EH (cell line): ENCODE data around the gene TRPM2.

Experiments used
- DNase-seq: peaks from one replicate; pipeline ENCODE4 v3.0.0-alpha.2; 2015; ENCODE audit warnings: low read depth

Gene TRPM2

DNA sequence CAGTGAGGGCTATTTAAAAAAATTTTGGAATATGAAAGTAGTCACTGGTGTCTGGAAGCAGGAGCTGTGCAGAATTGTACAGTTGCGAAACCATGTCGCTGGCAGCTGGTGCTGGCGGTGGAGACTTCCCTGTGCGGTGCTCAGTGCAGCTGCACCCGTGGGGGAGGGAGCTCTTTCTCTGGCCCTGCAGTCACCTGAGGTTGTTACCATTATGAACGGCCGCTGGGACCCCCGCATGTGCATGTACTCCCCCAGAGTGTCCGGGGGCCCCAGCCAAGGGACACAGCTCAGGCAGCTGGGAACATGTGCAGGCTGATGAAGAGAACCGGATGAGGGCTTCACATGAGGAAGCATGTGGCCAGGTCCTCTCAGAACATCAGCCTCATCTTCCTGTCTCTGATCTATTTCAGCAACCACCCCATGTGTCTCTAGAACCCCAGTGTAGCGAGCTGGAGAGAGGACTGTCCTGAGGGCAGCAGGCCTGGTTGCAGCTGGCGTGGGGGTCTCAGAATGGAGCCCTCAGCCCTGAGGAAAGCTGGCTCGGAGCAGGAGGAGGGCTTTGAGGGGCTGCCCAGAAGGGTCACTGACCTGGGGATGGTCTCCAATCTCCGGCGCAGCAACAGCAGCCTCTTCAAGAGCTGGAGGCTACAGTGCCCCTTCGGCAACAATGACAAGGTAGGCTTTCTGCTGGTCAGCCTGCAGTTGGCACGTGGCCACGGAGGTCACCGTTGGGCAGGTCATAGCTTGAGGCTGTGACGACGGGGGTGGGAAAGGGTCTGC lies at the start of gene TRPM2:
TRPM2 (plus strand) TSS at position 431 of the 780 bp plus-strand sequence; CDS start at position 511, 80 bp downstream.
- DNase-seq, result no peak

DNA sequence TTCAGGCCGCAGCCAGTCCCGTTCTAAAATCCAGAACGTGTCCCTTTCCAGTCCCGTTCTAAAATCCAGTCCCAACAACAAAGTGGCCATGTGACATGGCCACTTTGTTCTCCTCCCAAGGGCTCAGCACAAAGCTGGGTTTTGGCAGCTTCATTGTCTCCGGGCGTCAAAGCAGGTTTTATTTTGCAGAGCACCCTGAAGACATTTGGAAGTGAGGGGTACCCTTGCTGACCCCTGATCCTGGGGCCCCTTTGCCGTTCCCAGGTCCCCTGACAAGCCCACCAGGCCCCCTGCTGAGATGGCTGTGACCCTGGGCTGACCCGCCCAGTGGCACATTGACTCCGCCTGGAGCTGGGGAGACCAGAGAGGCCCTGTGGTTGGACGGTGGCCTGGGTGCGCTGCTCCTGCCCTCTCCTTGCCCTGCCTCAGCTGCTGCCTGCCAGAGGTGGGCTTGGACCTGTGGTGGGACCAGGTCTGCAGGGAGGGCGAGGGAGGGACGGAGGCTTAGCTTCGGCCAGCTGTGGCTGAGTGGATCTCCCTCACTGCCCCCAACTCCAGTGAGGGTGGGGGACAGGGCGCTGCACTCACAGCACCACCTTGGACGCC lies 49.3 kb upstream of the TRPM2 start:
- DNase-seq, result no peak

DNA sequence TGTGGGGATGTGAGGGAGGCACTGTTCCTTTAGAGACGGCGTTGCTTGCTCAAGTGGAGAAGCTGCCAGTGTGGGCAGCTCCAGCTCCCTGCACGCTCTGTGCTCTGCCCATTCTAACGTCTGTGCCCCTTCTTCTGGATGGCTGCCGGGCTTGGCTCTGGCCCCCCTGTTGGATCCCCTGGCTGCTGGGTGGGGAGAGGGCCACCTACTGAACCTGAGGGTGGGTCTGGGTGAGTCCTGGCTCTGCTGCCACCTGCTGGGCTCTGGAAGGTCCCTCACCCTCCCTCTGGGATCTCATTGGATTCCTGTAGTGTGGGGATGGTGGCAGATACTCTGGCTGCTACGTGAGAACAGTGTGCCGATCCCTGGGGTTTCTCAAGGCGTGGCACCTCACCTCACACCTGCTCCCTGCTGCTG lies 48.5 kb upstream of the TRPM2 start:
- peak; percentile 54 for DNase-seq

DNA sequence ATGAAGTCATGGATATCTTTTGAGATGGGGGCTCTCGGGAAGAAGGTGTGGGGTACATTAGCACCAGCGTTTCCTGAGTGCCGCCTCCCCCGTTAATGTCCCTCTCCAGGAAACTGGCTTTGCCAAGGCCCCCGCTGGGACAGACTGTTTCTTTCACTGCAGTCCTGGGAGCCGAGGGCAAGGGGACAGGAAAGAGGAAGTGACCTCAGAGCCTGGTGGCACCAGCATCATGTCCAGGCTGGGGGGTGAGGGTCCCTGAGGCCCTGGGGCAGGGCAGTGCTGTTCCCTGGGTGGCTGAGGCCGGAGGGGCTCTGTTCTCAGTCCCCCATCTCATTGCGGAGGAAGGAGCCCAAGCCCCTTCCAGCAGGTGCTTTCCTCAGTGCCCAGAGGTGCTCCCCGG lies 47.7 kb upstream of the TRPM2 start:
- DNase-seq, result no peak

DNA sequence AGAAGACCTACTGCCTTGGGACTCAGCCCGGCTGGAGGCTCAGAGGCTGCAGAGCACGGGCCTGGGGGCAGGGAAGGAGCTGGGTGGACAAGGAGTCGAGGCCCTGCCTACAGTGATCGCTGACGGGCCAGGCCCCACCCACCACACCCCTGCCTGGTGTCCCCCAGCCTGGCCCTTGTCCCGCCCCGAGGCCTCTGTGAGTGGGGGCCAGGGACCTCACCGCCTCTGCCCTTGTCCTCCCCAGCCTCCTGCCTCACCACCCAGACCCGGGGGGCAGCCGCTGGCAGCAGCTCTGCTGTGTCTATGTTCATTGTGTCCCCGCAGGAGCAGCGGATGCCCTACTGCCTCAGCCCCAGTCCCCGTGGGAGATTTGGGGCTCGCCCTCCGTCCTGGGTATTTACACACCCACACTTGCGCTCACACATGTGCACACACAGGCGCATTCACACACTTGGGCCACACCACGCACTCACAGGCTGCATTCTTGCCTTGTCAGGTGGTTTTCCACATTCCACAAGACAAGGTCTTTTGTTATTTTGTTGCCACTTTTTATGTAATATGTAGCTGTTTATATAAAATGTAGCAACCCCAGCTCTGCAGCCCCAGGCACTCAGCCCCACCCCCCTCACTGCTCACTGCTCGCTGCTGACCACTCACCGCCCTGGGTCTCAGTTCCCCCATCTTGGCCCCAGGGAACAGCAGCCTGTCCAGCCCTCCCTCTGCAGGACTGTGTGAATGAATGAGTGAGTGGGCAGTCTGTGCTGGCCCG lies 46.3 kb upstream of the TRPM2 start:
- DNase-seq, result no peak

DNA sequence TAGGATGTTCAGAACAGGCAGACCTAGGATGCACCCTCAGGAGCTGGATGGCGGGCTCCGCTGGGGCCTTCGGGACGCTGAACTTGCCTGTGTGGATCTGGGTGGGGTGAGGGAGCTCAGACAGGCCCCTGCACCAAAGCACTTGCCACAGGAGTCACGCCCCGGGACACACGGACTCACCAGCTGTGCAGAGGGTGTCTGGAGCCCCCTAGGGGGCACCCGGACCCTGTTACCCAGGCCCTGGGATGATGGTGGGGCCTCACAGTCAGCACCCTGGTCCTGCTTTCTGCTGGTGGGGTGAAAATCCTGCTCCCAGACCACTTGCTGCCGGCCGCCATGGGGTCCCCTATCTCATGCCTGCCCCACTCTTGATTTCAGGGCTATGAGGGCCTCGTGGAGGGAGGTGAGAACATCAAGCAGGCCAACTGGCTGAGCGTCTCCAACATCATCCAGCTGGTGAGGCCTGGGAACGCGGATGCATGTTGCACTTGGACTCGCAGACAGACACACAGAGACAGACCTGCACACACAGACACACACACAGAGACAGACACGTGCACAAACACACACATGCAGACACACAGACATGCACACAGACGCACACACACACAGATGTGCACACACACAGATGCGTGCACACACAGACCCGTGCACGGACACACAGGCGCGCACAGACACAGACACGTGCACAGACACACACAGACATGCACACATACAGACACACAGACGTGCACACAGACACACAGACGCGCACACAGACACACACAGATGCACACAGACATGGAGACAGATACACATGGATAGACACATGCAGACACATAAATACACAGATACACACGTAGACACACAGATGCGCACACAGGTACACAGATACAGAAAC lies 42.6 kb upstream of the TRPM2 start:
- DNase-seq, result no peak

DNA sequence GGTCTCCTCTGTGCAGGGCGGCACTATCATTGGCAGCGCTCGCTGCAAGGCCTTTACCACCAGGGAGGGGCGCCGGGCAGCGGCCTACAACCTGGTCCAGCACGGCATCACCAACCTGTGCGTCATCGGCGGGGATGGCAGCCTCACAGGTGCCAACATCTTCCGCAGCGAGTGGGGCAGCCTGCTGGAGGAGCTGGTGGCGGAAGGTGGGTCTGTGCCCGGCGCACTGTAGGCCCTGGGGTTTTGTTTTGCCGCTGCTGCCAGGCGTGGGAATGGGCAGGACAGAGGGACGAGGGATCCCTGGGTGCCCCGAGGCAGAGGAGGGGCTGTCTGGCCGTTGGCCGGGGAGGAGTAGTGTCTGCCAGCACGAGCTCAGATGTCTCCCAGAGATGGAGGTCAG lies 41.3 kb upstream of the TRPM2 start:
- DNase-seq, result no peak

DNA sequence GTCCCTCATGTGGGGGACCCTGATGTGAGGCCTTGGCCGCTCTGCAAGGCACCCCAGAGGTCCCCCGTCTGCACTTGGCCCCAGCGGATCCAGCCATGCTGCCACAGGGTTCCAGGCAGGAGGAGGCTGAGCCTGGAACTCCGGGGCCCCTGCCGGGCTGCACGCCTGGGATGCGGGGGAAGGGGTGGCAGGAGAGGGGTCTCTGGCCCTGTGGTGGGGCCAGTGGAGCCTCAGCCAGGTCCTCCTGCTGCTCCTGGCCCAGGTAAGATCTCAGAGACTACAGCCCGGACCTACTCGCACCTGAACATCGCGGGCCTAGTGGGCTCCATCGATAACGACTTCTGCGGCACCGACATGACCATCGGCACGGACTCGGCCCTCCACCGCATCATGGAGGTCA lies 40.7 kb upstream of the TRPM2 start:
- no peak for DNase-seq

DNA sequence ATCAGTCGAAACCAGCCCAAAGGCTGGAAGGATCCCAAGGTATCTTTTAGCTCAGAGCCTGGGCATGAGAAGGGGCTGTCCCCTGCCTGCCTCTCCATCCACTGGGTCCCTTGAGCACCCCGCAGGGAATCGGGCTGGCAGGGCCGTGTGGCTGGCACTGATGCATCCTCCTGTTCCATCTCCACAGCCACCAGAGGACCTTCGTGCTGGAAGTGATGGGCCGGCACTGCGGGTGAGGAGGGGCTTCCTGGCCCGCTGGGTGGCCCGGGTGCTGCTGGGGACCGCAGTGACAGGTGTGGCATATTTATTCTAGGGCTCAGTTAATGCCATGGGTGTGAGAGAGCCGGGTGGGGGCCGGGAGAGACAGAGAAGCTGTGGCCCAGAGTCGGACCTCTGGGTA lies 40.0 kb upstream of the TRPM2 start:
- no peak for DNase-seq

DNA sequence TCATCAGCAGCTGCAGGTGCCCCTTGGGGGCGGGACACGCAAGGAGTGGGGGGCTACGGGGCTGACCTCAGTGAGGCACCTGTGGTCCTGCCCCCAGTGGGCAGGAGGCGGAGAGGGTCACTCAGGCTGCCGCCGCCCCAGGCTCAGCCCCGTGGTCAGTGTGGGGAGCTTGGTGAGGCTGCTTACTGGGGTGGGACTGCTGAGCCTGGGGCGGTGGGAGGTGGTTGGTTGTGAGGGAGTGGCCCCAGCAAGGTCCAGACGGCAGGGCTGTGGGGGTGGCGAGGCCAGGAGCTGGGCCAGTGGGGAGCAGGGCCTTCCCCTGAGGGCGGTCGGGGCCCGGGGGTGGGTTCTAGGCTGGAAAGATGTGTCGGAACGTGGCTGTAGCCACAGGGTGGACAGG lies 39.3 kb upstream of the TRPM2 start:
- no peak for DNase-seq

DNA sequence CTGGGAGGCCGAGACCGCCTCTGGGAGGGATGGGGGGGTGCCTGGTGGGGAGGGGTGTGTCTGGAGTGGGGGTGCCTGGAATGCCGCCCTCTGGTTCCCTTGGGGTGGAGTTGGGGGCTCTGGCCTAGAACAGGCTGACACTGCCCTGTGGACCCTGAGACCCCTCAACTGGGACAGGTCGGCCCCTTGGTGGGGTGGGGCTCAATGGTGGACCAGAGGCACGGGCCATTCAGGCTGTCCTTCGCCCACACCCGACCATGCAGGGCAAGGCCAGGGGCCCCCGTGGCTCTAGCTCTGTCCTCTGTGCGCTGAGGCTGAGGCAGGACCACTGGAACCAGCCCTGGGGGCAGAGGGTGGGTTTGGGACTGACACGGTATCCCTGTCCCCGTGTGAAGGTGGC lies 38.9 kb upstream of the TRPM2 start:
- no peak for DNase-seq

DNA sequence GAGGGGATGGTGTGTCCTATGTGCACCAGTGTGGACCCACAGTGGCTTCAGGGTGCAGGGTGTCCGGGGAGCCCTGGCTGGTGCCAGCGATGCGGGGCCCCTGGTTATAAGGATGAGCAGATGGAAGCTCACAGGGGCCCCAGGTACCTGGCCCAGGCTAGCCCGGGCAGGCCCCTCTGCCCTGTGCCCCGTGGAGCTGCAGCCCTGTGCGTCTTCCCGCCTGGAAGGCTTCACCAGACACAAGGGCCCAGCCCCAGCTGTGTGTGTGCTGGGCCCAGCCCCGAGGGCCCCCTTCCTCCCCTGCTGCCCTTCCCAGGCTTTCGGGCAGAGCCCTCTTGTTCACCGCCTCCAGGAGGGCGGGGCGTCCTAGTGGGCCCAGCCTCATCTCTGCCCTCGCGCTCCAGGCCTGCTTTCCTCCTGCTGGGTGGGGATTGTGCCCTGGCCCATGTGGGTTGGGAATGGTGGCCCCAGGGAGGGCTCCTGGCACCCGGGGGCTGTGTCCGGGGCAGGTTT lies 37.7 kb upstream of the TRPM2 start:
- DNase-seq, result no peak

DNA sequence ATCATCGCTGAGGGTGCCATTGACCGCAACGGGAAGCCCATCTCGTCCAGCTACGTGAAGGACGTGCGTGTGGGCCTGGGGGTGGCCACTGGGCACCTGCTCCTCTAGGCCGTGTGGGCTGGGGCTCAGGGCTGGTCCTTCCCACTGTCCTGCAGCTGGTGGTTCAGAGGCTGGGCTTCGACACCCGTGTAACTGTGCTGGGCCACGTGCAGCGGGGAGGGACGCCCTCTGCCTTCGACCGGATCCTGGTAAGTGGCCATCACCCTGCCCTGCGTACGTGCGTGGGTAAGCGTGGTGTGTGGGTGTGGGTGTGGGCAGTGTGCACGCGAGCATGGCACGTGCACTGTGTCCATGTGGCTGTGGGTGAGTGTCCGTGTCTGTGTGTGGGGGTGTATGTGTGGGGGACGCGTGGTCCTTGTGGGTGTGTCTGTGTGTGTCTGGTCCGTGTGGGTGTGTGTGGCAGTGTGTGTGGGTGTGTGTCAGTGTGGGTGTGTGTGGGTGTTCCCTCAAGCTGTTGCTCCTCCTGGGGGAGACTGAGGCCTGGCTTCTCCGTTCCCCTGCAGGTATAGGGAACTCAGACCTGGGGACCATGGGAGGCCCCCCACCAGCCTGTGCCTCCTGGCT lies 37.0 kb upstream of the TRPM2 start:
- DNase-seq, result no peak

DNA sequence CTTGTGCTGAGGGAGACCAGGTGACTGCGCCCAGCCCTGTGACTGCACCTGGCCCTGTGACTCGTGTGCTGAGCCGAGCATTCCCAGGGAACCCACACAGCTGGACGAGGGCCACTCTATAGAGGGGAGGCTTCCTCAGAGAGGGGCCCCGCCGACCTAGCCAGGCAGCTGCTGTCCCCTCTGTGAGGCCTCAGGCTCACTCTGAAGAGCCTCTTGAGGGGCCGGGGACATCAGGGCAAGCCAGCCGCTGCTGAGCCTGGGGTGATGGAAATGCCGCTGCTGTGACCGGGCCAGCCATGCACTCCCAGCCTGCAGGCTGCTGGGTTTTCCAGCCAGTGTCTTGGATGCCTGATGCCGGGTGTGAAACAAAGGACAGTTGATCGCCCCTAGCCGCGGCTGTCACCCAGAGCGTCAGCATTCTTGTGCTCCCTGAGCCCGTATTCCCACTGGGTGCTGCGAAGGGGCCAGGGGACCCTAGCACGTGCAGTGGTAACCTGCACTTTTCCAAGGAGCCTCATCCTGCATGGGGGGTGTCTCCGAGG lies 36.1 kb upstream of the TRPM2 start:
- no peak for DNase-seq

DNA sequence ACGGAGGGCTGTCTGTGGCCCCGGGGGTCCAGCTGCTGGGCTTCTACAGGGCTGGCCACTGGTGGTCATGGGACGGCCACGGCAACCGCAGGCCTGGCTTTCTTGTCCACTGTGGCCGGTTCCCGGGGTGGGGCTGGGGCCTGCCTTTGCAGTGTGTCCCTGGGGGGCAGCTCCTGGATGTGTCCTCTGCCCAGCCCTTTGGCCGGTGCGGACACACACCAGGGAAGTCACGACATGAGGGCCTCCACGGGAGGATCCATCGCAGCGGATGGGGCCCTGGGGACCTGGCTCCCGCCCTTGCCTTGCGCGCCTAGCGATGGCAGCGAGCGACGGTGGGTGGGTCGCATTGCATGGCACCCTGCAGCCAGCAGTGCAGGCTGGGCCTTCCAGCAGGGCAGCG lies 35.5 kb upstream of the TRPM2 start:
- no peak for DNase-seq

DNA sequence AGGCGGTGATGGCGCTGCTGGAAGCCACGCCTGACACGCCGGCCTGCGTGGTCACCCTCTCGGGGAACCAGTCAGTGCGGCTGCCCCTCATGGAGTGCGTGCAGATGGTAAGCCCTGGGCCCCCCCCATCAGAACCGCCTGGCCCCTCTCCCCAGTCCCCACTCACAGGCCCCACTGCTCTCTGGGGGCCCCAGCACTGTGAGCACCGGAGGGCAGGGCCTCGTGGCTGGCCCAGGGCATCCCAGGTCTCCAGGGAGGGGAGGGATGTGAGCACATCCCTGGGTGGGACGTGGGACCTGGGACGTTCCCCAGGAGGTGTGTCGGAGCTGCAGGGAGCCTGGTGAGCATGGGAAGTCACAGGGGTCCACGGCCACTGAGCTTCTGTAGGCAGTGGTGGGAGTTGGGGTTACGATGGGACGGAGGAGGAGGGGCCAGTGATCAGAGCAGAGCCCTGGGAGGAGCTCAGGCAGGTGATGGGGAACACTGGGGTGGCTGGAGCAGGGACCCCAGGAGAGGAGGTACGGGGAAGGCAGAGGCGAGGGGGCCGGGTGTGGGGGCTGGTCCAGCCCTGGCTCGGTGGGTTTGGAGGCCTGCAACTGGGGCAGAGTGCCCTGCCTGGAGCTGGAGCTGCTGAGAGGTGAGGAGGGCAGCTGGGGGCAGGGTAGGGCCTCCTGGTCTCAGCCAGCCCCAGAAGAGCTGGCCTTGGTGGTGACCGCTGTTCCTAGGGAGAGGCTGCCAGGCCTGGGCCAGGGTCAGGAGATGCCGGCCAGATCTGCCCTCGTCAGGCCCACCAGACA lies 34.7 kb upstream of the TRPM2 start:
- no peak for DNase-seq

DNA sequence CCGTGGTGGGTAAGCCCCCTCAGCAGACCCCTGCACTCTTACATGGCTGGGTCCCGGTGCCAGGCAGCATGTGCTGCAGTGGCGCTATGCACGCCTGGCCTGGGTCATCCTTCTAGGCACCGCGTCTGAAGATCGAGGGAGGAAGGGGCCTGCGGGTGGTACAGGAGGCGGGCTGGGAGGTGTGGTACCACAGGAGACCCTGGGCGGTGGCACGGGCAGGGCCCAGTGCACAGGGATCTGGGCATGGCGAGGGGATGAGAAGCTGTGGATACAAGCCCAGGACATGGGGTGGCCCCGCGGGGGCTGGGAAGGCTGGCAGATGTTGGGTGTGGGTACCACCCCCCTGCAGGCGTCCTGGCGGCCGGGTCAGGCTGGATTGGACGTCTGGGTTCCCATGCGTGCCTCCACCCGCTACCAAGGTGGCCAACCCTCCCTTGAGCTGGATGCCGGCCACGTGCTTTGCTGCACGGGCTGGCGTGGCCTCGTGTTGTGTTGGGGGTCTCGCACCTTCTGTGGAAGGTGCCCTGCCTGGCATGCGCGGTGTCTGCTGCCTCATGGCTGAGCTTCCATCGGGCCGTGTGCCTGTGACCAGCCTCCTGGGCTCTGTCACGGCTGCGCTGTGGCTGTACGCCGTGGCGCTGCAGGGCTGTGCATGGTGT lies 33.9 kb upstream of the TRPM2 start:
- DNase-seq, result no peak

DNA sequence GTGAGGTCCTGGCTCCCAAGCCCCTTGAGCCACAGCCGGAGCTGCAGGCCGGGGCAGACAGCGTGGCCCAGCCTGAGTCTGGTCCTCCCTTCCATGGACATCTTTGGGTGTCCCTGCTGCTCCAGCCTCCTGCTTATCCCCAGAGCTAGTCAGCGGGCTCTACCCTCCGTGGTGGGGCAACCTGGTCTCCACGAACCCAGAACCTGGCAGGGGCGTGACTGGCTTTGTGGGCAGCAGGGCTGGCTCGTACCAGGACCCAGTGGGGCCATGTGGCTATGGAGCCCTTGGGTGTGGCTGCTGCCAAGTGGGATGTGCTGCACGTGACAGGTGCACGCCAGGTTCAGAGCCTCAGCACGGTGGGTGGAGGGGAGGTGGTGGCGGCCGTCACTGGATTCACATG lies 32.6 kb upstream of the TRPM2 start:
- no peak for DNase-seq

DNA sequence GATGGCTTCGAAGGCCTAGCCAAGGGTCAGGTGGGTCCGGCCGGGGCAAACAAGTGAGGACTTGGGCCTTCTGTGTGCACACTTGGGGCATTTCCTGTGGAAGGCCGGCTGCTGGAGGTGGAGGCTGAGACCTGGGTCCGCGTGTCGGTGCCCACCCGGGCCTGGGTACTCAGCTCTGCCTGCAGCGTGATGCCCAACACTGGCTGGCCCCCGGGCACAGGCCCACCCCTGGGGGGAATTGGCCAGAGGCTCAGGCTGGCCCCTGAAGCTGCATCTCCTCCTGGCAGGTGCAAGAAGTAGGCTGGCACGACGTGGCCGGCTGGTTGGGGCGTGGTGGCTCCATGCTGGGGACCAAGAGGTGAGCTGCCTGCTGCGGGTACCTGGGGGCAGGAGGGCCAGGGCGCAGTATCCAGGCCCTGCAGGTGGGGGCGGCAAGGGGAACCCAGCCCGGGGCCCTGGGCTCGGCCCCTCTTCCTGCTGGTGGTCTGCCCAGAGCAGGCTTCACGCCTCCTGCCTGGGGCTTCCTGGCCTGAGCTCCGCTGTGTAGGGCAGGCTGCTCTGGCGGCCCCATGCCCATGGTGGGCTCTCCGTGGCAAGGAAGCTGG lies 31.5 kb upstream of the TRPM2 start:
- no peak for DNase-seq
